ENCODE data around the gene LAMC1. TPM values are rescaled to one million over a fixed set of nuclear protein-coding genes. Genes with fewer than 3 reads are reported as not detected.

Gene LAMC1
- 8.3 TPM for polyA plus RNA-seq (2013)

DNA sequence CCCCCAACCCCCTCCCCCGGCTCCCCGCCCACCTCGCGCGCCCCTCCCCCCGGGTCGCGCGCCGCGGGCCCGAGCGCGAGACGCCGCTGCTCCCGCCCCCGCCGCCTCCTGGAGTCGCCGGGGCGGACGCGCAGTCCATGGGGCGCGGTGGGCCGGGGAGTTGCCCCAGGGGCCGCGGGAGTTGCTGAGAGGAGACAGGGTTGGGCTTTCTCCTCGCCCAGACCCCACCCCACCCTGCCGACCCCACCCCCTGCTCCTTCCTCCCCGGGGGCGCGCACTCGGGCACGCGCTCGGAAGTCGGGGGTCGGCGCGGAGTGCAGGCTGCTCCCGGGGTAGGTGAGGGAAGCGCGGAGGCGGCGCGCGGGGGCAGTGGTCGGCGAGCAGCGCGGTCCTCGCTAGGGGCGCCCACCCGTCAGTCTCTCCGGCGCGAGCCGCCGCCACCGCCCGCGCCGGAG, at the start of gene LAMC1:
TSS of gene LAMC1 (plus strand) at position 275 of the 455 bp plus-strand sequence. CDS start 297 bp downstream, outside the sequence.
- peaks cover 0 to 38% (median 5%) of the 10 kb centered on the region in 5 experiments for H3K27me3 ChIP-seq (replicated peaks in 2 of 5; ENCODE audit: control insufficient read depth in 4 of 5, insufficient read depth in 5 of 5, low read length in 4 of 5)

DNA sequence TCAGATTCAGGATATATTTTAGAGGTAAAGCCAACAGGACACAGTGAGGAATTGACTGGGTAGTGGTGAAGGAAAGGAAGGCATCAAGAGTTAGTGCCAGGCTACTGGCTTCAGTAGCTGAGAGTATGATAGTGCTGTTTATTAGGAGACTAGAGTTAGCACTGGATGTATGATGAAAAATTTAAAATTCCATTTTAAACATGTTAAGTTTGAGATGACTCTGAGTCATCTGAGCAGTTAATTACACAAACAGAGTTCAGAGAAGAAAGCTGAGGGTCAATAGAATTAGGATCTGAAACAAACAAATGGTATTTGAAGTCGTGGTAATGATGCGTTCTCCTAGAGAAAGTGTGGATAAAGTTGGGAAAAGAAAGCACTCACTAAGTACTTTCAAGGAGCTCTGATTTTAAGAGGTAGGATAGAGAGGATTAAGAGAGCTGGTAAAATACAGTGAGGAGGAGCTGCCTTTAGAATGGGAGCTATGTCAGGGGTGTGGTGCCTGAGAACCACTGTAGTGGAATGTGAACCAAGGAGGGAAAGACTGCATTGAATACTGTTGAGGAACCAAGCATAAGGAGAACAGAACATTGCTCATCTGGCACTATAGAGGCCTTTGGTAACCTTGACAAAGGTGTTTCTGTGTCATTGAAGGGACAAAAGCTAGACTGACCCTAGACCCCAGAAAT, 48.6 kb upstream of the LAMC1 start:
- Histone ChIP-seq H3K4me3 (ENCODE audit: control insufficient read depth in 1 of 7, extremely low read depth in 1 of 7, insufficient read depth in 4 of 7, low read depth in 2 of 7, low read length in 6 of 7) (no peak overlapping the region), H3K27me3 (replicated peaks in 2 of 5; ENCODE audit: control insufficient read depth in 4 of 5, insufficient read depth in 5 of 5, low read length in 4 of 5) (peaks cover 0 to 2% (median 0%) of the 10 kb centered on the region in 5 experiments), H3K36me3 (ENCODE audit: control insufficient read depth in 4 of 4, insufficient read depth in 4 of 4, low read length in 3 of 4) (no peaks in the 10 kb centered on the region), H3K9me3 (ENCODE audit: control extremely low read depth in 1 of 5, control insufficient read depth in 4 of 5, insufficient read depth in 2 of 5, low read depth in 1 of 5, low read length in 4 of 5) (no peaks in the 10 kb centered on the region), H3K4me1 (ENCODE audit: control extremely low read depth in 1 of 4, control insufficient read depth in 4 of 4, insufficient read depth in 4 of 4, low read length in 3 of 4) (no peaks in the 10 kb centered on the region), H3K27ac (ENCODE audit: insufficient read depth in 1 of 2, low read depth in 1 of 2, low read length in 2 of 2, poor library complexity in 1 of 2, severe bottlenecking in 2 of 2) (no peak overlapping the region)
- DNase-seq, result no peak
- ChIA-PET POLR2A (interaction anchor here (0.5 kb wide), 1 partner anchor 12 kb away, joined by 3 read pairs; no protein-coding TSS in a partner anchor), CTCF (no interaction called here)
- 80% methylated on average over 1 of the region's 2 CpGs for WGBS (ENCODE audit: insufficient coverage)

More for the DNA sequence above, at the start of gene LAMC1:
- WGBS (ENCODE audit: insufficient coverage), result under 1% methylated on average over 26 of the region's 65 CpGs
- peak; percentile 48 to 83 (median 51) for DNase-seq
- peak within 1 kb of the TSS in 1 of 2 experiments; percentile 12 for H3K27ac ChIP-seq (ENCODE audit: insufficient read depth in 1 of 2, low read depth in 1 of 2, low read length in 2 of 2, poor library complexity in 1 of 2, severe bottlenecking in 2 of 2)
- ChIA-PET POLR2A (no interaction called here), CTCF (no interaction called here)
- H3K4me3 ChIP-seq (ENCODE audit: control insufficient read depth in 1 of 7, extremely low read depth in 1 of 7, insufficient read depth in 4 of 7, low read depth in 2 of 7, low read length in 6 of 7), result peak within 1 kb of the TSS; percentile 61 to 91 (median 77)
- H3K4me1 ChIP-seq (ENCODE audit: control extremely low read depth in 1 of 4, control insufficient read depth in 4 of 4, insufficient read depth in 4 of 4, low read length in 3 of 4), result peaks cover 13 to 22% (median 19%) of the 10 kb centered on the region in 4 experiments
- H3K36me3 ChIP-seq (ENCODE audit: control insufficient read depth in 4 of 4, insufficient read depth in 4 of 4, low read length in 3 of 4), result no peaks in the 10 kb centered on the region
- no peaks in the 10 kb centered on the region for H3K9me3 ChIP-seq (ENCODE audit: control extremely low read depth in 1 of 5, control insufficient read depth in 4 of 5, insufficient read depth in 2 of 5, low read depth in 1 of 5, low read length in 4 of 5)

DNA sequence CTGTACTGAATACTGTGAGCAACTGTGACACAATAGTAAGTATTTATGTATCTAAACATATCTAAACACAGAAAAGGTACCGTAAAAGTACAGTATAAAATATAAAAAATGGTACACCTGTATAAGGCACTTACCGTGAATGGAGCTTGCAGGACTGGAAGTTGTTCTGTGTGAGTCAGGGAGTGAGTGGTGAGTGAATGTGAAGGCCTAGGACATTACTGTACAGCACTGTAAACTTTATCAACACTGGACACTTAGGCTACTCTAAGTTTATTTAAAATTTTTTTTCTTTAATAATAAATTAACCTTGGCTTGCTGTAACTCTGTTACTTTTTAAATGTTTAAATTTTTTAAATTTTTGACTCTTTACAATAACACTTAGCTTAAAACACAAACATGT, 45.7 kb upstream of the LAMC1 start:
- H3K27me3 ChIP-seq (replicated peaks in 2 of 5; ENCODE audit: control insufficient read depth in 4 of 5, insufficient read depth in 5 of 5, low read length in 4 of 5), result no peaks in the 10 kb centered on the region
- H3K4me1 ChIP-seq (ENCODE audit: control extremely low read depth in 1 of 4, control insufficient read depth in 4 of 4, insufficient read depth in 4 of 4, low read length in 3 of 4), result no peaks in the 10 kb centered on the region
- WGBS (ENCODE audit: insufficient coverage), result 86% methylated on average over 1 of the region's 2 CpGs
- POLR2A ChIA-PET, result no interaction called here
- no peak for DNase-seq
- no peak overlapping the region for H3K4me3 ChIP-seq (ENCODE audit: control insufficient read depth in 1 of 7, extremely low read depth in 1 of 7, insufficient read depth in 4 of 7, low read depth in 2 of 7, low read length in 6 of 7)
- CTCF ChIA-PET, result interaction anchor here (0.9 to 1.0 kb wide), 2 partner anchors 9 to 15 kb away, joined by 3 read pairs; no protein-coding TSS in a partner anchor
- no peaks in the 10 kb centered on the region for H3K9me3 ChIP-seq (ENCODE audit: control extremely low read depth in 1 of 5, control insufficient read depth in 4 of 5, insufficient read depth in 2 of 5, low read depth in 1 of 5, low read length in 4 of 5)
- H3K27ac ChIP-seq (ENCODE audit: insufficient read depth in 1 of 2, low read depth in 1 of 2, low read length in 2 of 2, poor library complexity in 1 of 2, severe bottlenecking in 2 of 2), result no peak overlapping the region
- H3K36me3 ChIP-seq (ENCODE audit: control insufficient read depth in 4 of 4, insufficient read depth in 4 of 4, low read length in 3 of 4), result no peaks in the 10 kb centered on the region

DNA sequence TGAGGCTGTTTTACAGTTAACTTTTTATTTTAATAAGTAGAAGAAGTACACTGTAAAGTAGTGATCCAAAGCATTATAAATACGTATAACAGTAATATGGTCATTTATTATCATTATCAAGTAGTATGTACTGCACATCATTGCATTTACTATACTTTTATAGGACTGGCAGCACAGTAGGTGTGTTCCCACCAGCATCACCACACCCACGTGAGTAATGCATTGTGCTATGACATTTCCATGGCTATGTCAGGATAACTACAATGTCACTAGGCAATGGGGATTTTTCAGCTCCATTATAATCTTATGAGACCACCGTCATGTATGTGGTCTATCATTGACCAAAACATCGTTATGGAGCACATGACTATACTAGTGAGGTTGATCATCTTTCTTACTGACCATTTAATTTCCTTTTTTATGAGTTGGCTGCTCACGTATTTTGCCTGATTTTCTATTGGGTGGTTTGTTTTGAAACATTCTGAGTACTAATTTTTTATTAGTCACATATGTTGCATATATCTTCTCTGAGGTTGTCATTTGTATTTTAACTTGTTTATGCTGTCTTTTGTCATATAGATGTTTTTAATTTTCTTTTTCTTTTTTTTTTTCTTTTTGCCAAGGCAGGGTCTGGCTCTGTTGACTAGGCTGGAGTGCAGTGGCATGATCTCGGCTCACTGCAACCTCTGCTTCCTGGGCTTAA, 44.9 kb upstream of the LAMC1 start:
- 100% methylated on average over 1 of the region's 6 CpGs for WGBS (ENCODE audit: insufficient coverage)
- Histone ChIP-seq H3K36me3 (ENCODE audit: control insufficient read depth in 4 of 4, insufficient read depth in 4 of 4, low read length in 3 of 4) (no peaks in the 10 kb centered on the region), H3K27me3 (replicated peaks in 2 of 5; ENCODE audit: control insufficient read depth in 4 of 5, insufficient read depth in 5 of 5, low read length in 4 of 5) (no peaks in the 10 kb centered on the region), H3K27ac (ENCODE audit: insufficient read depth in 1 of 2, low read depth in 1 of 2, low read length in 2 of 2, poor library complexity in 1 of 2, severe bottlenecking in 2 of 2) (no peak overlapping the region), H3K4me3 (ENCODE audit: control insufficient read depth in 1 of 7, extremely low read depth in 1 of 7, insufficient read depth in 4 of 7, low read depth in 2 of 7, low read length in 6 of 7) (no peak overlapping the region), H3K9me3 (ENCODE audit: control extremely low read depth in 1 of 5, control insufficient read depth in 4 of 5, insufficient read depth in 2 of 5, low read depth in 1 of 5, low read length in 4 of 5) (no peaks in the 10 kb centered on the region), H3K4me1 (ENCODE audit: control extremely low read depth in 1 of 4, control insufficient read depth in 4 of 4, insufficient read depth in 4 of 4, low read length in 3 of 4) (no peaks in the 10 kb centered on the region)
- ChIA-PET CTCF (interaction anchor here (0.9 to 1.1 kb wide), 3 partner anchors 10 to 91 kb away, joined by 3 read pairs; no protein-coding TSS in a partner anchor), POLR2A (no interaction called here)
- DNase-seq, result no peak

DNA sequence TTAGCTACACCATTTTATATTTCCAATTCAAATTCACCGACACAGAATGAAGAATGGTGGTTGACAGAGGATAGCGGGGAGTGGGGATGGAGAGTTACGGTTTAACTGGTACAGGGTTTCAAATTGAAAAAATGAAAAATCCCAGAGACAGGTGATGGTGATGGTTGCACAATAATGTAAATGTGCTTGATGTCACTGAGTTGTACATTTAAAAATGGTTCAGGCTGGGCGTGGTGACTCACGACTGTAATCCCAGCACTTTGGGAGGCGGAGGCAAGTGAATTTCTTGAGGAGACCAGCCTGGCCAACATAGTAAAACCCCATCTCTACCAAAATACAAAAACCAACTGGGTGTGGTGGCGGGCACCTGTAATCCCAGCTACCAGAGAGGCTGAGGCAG, 39.1 kb upstream of the LAMC1 start:
- no peaks in the 10 kb centered on the region for H3K36me3 ChIP-seq (ENCODE audit: control insufficient read depth in 4 of 4, insufficient read depth in 4 of 4, low read length in 3 of 4)
- DNase-seq, result no peak
- WGBS (ENCODE audit: insufficient coverage), result 95% methylated on average over 4 of the region's 7 CpGs
- H3K4me3 ChIP-seq (ENCODE audit: control insufficient read depth in 1 of 7, extremely low read depth in 1 of 7, insufficient read depth in 4 of 7, low read depth in 2 of 7, low read length in 6 of 7), result no peak overlapping the region
- H3K9me3 ChIP-seq (ENCODE audit: control extremely low read depth in 1 of 5, control insufficient read depth in 4 of 5, insufficient read depth in 2 of 5, low read depth in 1 of 5, low read length in 4 of 5), result no peaks in the 10 kb centered on the region
- CTCF ChIA-PET, result no interaction called here
- no peaks in the 10 kb centered on the region for H3K4me1 ChIP-seq (ENCODE audit: control extremely low read depth in 1 of 4, control insufficient read depth in 4 of 4, insufficient read depth in 4 of 4, low read length in 3 of 4)
- no peak overlapping the region for H3K27ac ChIP-seq (ENCODE audit: insufficient read depth in 1 of 2, low read depth in 1 of 2, low read length in 2 of 2, poor library complexity in 1 of 2, severe bottlenecking in 2 of 2)
- no peaks in the 10 kb centered on the region for H3K27me3 ChIP-seq (replicated peaks in 2 of 5; ENCODE audit: control insufficient read depth in 4 of 5, insufficient read depth in 5 of 5, low read length in 4 of 5)
- POLR2A ChIA-PET, result no interaction called here

DNA sequence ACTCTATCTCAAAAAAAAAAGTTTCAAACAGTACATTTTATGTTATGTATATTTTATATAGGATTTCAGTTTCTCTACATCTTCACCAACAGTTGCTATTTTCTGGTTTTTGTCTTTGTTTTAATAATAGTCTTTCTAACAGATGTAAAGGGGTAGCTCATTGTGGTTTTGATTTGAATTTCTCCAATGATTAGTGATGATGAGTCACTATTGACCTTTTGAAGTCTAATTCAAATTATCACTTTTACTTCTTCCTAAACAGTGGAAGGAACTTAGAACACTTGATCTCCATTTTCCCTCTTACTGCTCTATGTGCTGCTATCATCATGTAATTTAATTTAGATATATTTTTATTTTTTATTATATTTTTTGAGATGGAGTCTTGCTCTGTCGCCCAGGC, 38.6 kb upstream of the LAMC1 start:
- POLR2A ChIA-PET, result no interaction called here
- 80% methylated on average over 1 of the region's 1 CpG for WGBS (ENCODE audit: insufficient coverage)

DNA sequence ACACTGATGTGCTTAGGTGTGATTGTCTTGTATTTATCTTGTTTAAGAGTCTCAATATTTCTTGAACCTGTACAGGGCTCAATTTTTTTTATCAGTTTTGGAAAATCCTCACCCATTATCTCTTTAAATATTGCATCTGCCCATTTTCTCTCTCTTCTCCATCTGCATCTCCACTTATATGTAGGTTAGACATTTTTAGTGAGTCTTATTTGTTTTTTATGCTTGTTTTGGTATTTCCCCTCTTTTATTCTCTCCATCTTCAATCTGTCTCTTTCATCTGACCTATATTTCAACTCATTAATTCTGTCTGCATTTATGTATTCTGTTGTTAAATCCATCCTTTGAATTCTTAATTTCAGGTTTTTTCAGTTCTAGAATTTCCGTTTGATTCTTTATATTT, 37.3 kb upstream of the LAMC1 start:
- H3K36me3 ChIP-seq (ENCODE audit: control insufficient read depth in 4 of 4, insufficient read depth in 4 of 4, low read length in 3 of 4), result no peaks in the 10 kb centered on the region
- H3K27me3 ChIP-seq (replicated peaks in 2 of 5; ENCODE audit: control insufficient read depth in 4 of 5, insufficient read depth in 5 of 5, low read length in 4 of 5), result no peaks in the 10 kb centered on the region
- no peaks in the 10 kb centered on the region for H3K4me1 ChIP-seq (ENCODE audit: control extremely low read depth in 1 of 4, control insufficient read depth in 4 of 4, insufficient read depth in 4 of 4, low read length in 3 of 4)
- no peak overlapping the region for H3K4me3 ChIP-seq (ENCODE audit: control insufficient read depth in 1 of 7, extremely low read depth in 1 of 7, insufficient read depth in 4 of 7, low read depth in 2 of 7, low read length in 6 of 7)
- H3K9me3 ChIP-seq (ENCODE audit: control extremely low read depth in 1 of 5, control insufficient read depth in 4 of 5, insufficient read depth in 2 of 5, low read depth in 1 of 5, low read length in 4 of 5), result no peaks in the 10 kb centered on the region
- no peak for DNase-seq
- POLR2A ChIA-PET, result no interaction called here
- H3K27ac ChIP-seq (ENCODE audit: insufficient read depth in 1 of 2, low read depth in 1 of 2, low read length in 2 of 2, poor library complexity in 1 of 2, severe bottlenecking in 2 of 2), result no peak overlapping the region
- CTCF ChIA-PET, result no interaction called here
- WGBS (ENCODE audit: insufficient coverage), result no CpG with 5 or more reads among the region's 1 CpG

More for the DNA sequence above, 38.6 kb upstream of the LAMC1 start:
- CTCF ChIA-PET, result no interaction called here
- H3K4me3 ChIP-seq (ENCODE audit: control insufficient read depth in 1 of 7, extremely low read depth in 1 of 7, insufficient read depth in 4 of 7, low read depth in 2 of 7, low read length in 6 of 7), result no peak overlapping the region
- H3K4me1 ChIP-seq (ENCODE audit: control extremely low read depth in 1 of 4, control insufficient read depth in 4 of 4, insufficient read depth in 4 of 4, low read length in 3 of 4), result no peaks in the 10 kb centered on the region
- no peaks in the 10 kb centered on the region for H3K9me3 ChIP-seq (ENCODE audit: control extremely low read depth in 1 of 5, control insufficient read depth in 4 of 5, insufficient read depth in 2 of 5, low read depth in 1 of 5, low read length in 4 of 5)
- no peaks in the 10 kb centered on the region for H3K27me3 ChIP-seq (replicated peaks in 2 of 5; ENCODE audit: control insufficient read depth in 4 of 5, insufficient read depth in 5 of 5, low read length in 4 of 5)
- no peak overlapping the region for H3K27ac ChIP-seq (ENCODE audit: insufficient read depth in 1 of 2, low read depth in 1 of 2, low read length in 2 of 2, poor library complexity in 1 of 2, severe bottlenecking in 2 of 2)
- DNase-seq, result no peak
- H3K36me3 ChIP-seq (ENCODE audit: control insufficient read depth in 4 of 4, insufficient read depth in 4 of 4, low read length in 3 of 4), result no peaks in the 10 kb centered on the region
